GM19372 (cell line): Measurements from ENCODE around the gene ASAP2.

ENCODE experiments used
- ATAC-seq: cut with Tn5 transposase; IDR thresholded peaks from one replicate; pipeline ENCODE4 v1.9.1; 2021; ENCODE audit warnings: mild to moderate bottlenecking, low read depth, moderate library complexity; ENCODE audit not compliant: unreplicated experiment

ASAP2 gene

GRCh38 chr2:9365498-9366019 lies 158.9 kb downstream of the ASAP2 start:
- ATAC-seq: no peak

GRCh38 chr2:9366026-9366425 lies 159.4 kb downstream of the ASAP2 start:
- no peak for ATAC-seq

GRCh38 chr2:9370746-9371145 lies 164.1 kb downstream of the ASAP2 start:
- no peak for ATAC-seq

- ATAC-seq: no peak
Observed at GRCh38 chr2:9373047-9373446, 166.4 kb downstream of the ASAP2 start.

DNA sequence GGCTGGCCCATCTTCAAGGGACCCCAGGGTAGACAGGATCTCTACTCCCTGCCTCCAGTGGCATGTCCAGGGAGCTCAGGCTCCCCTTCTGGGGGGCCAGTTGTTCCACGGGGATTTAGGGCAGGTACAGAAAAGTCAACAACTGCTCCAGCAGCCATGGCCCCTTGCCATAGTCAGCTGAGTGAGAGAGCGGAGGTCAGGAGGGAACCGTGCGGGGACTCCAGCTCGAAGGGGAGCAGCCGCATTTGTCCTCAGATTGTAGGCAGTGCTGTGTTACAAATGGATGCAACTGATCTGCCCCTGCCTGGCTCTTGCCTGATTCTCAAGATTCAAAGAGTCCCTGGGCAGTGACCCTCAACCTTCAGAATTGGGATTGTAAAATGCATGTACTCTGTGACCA lies 166.9 kb downstream of the ASAP2 start:
- no peak for ATAC-seq

- ATAC-seq: no peak
Observed at GRCh38 chr2:9374071-9374730, 167.6 kb downstream of the ASAP2 start.

- ATAC-seq: no peak
Observed at GRCh38 chr2:9375857-9376428, 169.3 kb downstream of the ASAP2 start.

GRCh38 chr2:9377461-9378097 lies 171.0 kb downstream of the ASAP2 start:
- ATAC-seq: no peak

DNA sequence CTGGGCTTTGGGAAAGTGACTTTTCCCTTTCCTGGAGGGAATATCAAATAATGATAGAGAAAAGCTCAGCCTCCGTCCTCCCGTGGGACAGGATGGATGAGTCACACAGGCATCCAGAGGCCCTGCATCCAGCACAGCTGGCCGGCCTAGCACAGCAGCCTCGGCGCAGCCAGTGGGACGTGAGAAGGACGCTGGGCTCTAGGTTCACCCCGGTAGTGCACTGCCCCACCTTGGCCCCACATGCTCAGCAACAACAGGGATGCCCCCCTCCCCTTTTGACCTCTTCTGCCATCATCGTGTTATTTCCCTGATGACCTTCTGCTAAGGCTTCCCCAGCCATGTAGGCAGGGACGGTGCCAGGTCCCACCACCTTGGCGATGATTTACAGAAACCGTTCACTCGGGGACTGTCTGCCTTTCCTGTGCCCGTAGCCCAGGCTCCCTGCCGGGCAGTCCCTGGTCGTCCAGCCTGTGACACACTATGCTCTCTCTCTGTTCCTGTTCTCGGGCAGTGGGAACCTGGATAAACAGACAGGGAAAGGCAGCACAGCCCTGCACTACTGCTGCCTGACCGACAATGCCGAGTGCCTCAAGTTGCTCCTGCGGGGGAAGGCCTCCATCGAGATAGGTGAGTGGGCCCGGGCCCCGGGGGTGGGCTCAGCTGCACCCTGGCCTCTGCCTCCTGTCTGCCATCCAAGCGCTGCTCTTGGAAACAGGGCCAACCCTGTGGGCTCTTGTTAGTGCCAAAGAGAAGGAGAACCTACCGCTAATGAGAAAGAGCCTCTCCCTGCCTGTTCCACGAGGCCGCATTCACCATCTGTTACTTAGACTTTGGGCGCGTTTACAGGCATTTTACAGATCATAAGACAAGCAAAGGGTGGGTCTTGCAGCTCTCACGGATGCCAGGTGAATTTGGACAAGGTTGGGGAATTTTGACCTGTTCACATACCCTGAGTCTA lies 172.1 kb downstream of the ASAP2 start:
- ATAC-seq: no peak

- no peak for ATAC-seq
Observed at GRCh38 chr2:9379391-9379755, 172.8 kb downstream of the ASAP2 start.

- ATAC-seq: no peak
Observed at GRCh38 chr2:9380702-9381628, 174.4 kb downstream of the ASAP2 start.

DNA sequence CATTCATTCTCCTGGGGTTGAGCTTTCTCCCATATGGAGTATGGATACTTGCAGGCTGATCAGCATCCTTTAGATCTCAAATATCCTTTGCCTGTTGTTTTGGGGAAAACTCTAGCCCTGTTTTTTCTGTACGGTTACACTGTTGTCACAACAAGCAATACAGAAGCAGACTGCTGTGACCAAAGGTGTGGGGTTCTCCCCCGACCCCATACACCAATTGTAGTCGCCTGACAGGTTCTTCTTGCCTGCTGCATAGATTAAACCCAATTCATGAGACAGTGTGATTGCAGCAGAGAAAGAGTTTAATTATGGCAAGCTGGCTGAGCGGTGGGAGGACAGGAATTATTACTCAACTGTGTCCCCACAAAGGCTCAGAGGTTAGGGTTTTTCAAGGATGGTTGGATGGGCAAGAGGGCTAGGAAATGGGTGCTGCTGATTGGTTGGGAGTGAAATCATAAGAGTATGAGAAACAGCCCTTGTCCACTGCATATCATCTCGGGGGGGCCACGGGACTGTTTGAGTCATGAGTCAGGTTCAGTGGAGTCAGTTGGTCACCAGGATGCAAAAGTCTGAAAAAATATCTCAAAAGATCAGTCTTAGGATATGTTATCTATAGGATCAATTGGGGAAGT lies 176.1 kb downstream of the ASAP2 start:
- ATAC-seq: no peak

DNA sequence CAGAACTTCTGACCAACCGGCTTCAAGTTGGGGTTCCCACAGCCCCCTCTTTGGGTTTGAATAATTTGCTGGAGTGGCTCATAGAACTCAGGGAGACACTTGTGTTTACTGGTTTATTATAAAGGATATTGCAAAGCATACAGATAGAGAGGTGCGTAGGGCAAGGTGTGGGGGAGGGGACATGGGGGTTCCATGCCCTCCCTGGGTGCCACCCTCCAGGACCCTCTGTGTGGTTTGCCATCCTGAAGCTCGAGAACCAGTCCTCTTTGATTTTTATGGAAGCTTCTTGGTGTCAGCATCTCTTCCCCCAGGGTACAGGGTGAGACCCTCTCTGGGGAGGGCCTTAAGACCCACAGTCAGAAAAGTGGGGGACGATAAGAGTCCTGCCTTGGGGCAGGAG lies 177.9 kb downstream of the ASAP2 start:
- no peak for ATAC-seq

DNA sequence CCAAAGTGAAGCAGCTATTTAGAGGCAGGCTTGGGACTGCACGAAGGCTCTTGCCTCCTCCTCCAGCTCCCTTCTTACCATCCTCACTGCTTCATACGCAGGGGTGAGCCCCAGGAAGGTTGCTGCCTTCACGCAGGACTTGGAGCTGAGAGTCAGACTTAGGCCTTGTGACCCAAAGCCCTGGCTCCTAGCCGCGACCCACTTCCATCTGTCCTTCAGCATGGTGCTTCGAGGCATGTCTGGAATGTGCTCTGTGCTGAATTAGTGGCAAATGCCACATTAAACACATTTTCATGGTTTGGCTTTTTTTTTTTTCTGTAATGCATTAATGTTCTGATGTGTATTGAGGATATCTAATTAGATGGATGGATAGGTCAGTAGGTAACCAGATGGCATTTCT lies 179.2 kb downstream of the ASAP2 start:
- no peak for ATAC-seq

DNA sequence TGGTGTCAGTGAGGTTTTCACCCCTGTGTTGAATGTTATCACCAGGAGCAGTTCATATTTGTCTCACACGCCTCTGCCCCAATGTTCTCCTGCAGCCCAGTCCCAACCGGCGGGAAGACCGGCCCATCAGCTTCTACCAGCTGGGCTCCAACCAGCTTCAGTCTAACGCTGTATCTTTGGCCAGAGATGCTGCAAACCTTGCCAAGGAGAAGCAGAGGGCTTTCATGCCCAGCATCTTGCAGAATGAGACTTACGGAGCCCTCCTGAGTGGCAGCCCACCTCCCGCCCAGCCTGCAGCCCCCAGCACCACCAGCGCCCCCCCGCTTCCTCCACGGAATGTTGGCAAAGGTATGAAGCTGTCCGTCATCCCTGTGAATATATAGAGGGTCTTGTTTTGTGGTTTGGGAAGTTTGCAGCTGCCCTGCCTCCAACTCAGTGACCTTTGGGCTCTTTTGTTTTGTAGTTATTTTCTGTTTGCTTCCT lies 181.6 kb downstream of the ASAP2 start:
- ATAC-seq: no peak

- ATAC-seq: no peak
Observed at GRCh38 chr2:9388950-9389911, 182.6 kb downstream of the ASAP2 start.

GRCh38 chr2:9390151-9390850 lies 183.7 kb downstream of the ASAP2 start:
- ATAC-seq: no peak
